CD4-positive, CD25-positive, alpha-beta regulatory T cell (primary cell): Measurements from ENCODE around the gene EHD1. TPM values are rescaled to one million over a fixed set of nuclear protein-coding genes. Genes with fewer than 3 reads are reported as not detected.

Experiments used
- ATAC-seq, 2 donors: fragments of 150-1000 bp; cut with Tn5 transposase; one replicate each; pipeline ENCODE4 v1.10.0; 2021; ENCODE audit warnings: low read depth in 2 of 2, moderate number of reproducible peaks in 2 of 2, moderate library complexity in 1 of 2
- DNase-seq, 3 donors: peaks; one replicate each; pipeline versions ENCODE4 v3.0.0 to v3.0.0-alpha.2; 2012 to 2022; ENCODE audit warnings: mixed read lengths in 1 of 3
- H3K27ac ChIP-seq: one replicate; pipeline ENCODE4 v1.7.0; 2013; ENCODE audit warnings: mild to moderate bottlenecking, low read length; ENCODE audit not compliant: insufficient read depth, poor library complexity, severe bottlenecking
- H3K27me3 ChIP-seq: one replicate; pipeline ENCODE4 v1.7.0; 2013; ENCODE audit warnings: low read length; ENCODE audit not compliant: control insufficient read depth, insufficient read depth
- H3K36me3 ChIP-seq: one replicate; pipeline ENCODE4 v1.7.0; 2013; ENCODE audit warnings: mild to moderate bottlenecking, low read length, moderate library complexity; ENCODE audit not compliant: control insufficient read depth, insufficient read depth
- H3K4me1 ChIP-seq: 2 replicates; pipeline ENCODE4 v1.7.0; 2013; ENCODE audit warnings: mild to moderate bottlenecking, low read length; ENCODE audit not compliant: insufficient read depth, control insufficient read depth, poor library complexity, severe bottlenecking
- H3K4me3 ChIP-seq: one replicate; pipeline ENCODE4 v1.7.0; 2013; ENCODE audit warnings: low read depth, mild to moderate bottlenecking, low read length, moderate library complexity
- H3K9me3 ChIP-seq, 2 experiments: 1 replicate in 1 of 2; 2 replicates in 1 of 2; pipeline ENCODE4 v1.7.0; 2013; ENCODE audit warnings: low read length in 2 of 2, mild to moderate bottlenecking in 1 of 2, moderate library complexity in 1 of 2; ENCODE audit not compliant: control insufficient read depth in 2 of 2
- H3K27ac Mint-ChIP-seq, 3 donors: one replicate each; pipeline ENCODE4 v1.8.0; 2020 to 2022; ENCODE audit warnings: mild to moderate bottlenecking in 3 of 3, mixed read lengths in 3 of 3, moderate library complexity in 2 of 3
- H3K27me3 Mint-ChIP-seq: one replicate; pipeline ENCODE4 v1.8.0; 2022; ENCODE audit warnings: mild to moderate bottlenecking, mixed read lengths
- H3K36me3 Mint-ChIP-seq: one replicate; pipeline ENCODE4 v1.8.0; 2020; ENCODE audit warnings: mixed read lengths
- H3K4me1 Mint-ChIP-seq, 4 donors: one replicate each; pipeline ENCODE4 v1.8.0; 2020 to 2022; ENCODE audit warnings: mixed read lengths in 4 of 4, mild to moderate bottlenecking in 1 of 4
- H3K4me3 Mint-ChIP-seq, 4 donors: one replicate each; pipeline ENCODE4 v1.8.0; 2020 to 2022; ENCODE audit warnings: mild to moderate bottlenecking in 4 of 4, mixed read lengths in 4 of 4, moderate library complexity in 3 of 4
- H3K9me3 Mint-ChIP-seq, 7 donors: one replicate each; pipeline ENCODE4 v1.8.0; 2020 to 2022; ENCODE audit warnings: mixed read lengths in 7 of 7, mild to moderate bottlenecking in 3 of 7, moderate library complexity in 2 of 7
- polyA plus RNA-seq, 4 donors: library from polyadenylated mRNA; unstranded; fragments of 300-500 nt; fragmentation: Illumina TruSeq; gene quantifications; one replicate each; pipeline ENCODE4 v1.2.3, GENCODE V29; 2021
- total RNA-seq: library from RNA; stranded (reverse); gene quantifications from one replicate; pipeline ENCODE4 v1.2.3, GENCODE V29; 2022

EHD1 gene
- total and polyA plus RNA-seq, 5 donors from 2014 or later, result 180 to 223 (median 184) TPM

GRCh38 chr11:64880240-64881001 lies 2.0 kb upstream of the EHD1 start:
- peak overlapping the region; percentile 87 for H3K27ac ChIP-seq
- peak in 2 of 3 donors; percentile 55 to 78 for DNase-seq
- Mint-ChIP-seq H3K36me3 (peaks cover 22% of the 10 kb centered on the region), H3K27ac (peak overlapping the region; percentile 92 to 96 (median 95)), H3K4me3 (peak overlapping the region; percentile 68 to 100 (median 98)), H3K9me3 (peaks cover 0 to 3% (median 0%) of the 10 kb centered on the region in 7 donors), H3K27me3 (no peaks in the 10 kb centered on the region), H3K4me1 (peaks cover 0 to 50% (median 33%) of the 10 kb centered on the region in 4 donors)
- H3K9me3 ChIP-seq, result no peaks in the 10 kb centered on the region
- no peaks in the 10 kb centered on the region for H3K27me3 ChIP-seq
- ATAC-seq, result no peak
- peaks cover 6% of the 10 kb centered on the region for H3K36me3 ChIP-seq
- H3K4me3 ChIP-seq, result peak overlapping the region; percentile 71
- peaks cover 51% of the 10 kb centered on the region for H3K4me1 ChIP-seq

GRCh38 chr11:64879244-64879900 lies 951 bp upstream of the EHD1 start:
- peaks cover 14% of the 10 kb centered on the region for H3K36me3 ChIP-seq
- no peak for DNase-seq
- H3K27ac ChIP-seq, result peak overlapping the region; percentile 87
- peak overlapping the region; percentile 60 for H3K4me3 ChIP-seq
- Mint-ChIP-seq H3K36me3 (peaks cover 30% of the 10 kb centered on the region), H3K4me3 (peak overlapping the region; percentile 96 to 100 (median 100)), H3K4me1 (peaks cover 0 to 57% (median 34%) of the 10 kb centered on the region in 4 donors), H3K27me3 (no peaks in the 10 kb centered on the region), H3K27ac (peak overlapping the region; percentile 92 to 96 (median 95)), H3K9me3 (peaks cover 0 to 3% (median 0%) of the 10 kb centered on the region in 7 donors)
- ATAC-seq, result no peak
- H3K27me3 ChIP-seq, result no peaks in the 10 kb centered on the region
- H3K4me1 ChIP-seq, result peaks cover 60% of the 10 kb centered on the region
- H3K9me3 ChIP-seq, result no peaks in the 10 kb centered on the region

DNA sequence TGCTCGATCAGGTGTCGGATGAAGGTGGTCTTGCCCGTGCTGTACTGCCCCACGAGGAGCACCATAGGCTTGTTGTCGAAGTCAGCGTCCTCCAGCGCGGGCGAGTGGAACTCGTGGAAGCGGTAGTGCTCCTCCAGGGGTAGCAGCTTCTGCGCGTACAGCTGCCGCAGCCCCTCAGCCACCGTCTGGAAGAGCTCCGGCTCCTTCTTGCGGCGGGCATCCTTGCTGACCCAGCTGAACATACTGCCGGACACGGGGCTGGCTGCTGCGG lies 263 bp downstream of the EHD1 start:
- Histone ChIP-seq H3K9me3 (no peaks in the 10 kb centered on the region), H3K27ac (peak overlapping the region; percentile 78), H3K4me1 (peaks cover 67% of the 10 kb centered on the region), H3K36me3 (peaks cover 21% of the 10 kb centered on the region), H3K27me3 (no peaks in the 10 kb centered on the region), H3K4me3 (peak overlapping the region; percentile 94)
- H3K4me1 Mint-ChIP-seq, result peaks cover 0 to 60% (median 38%) of the 10 kb centered on the region in 4 donors
- H3K4me3 Mint-ChIP-seq, result peak overlapping the region; percentile 96 to 100 (median 100)
- H3K9me3 Mint-ChIP-seq, result peaks cover 0 to 3% (median 0%) of the 10 kb centered on the region in 7 donors
- no peaks in the 10 kb centered on the region for H3K27me3 Mint-ChIP-seq
- peak; percentile 9 to 19 for ATAC-seq
- peaks cover 36% of the 10 kb centered on the region for H3K36me3 Mint-ChIP-seq
- no peak for DNase-seq
- peak overlapping the region; percentile 91 to 98 (median 96) for H3K27ac Mint-ChIP-seq

GRCh38 chr11:64877390-64878222 lies 815 bp downstream of the EHD1 start:
- Mint-ChIP-seq H3K27ac (peak overlapping the region; percentile 91 to 98 (median 96)), H3K27me3 (no peaks in the 10 kb centered on the region), H3K36me3 (peaks cover 42% of the 10 kb centered on the region), H3K4me3 (peak overlapping the region; percentile 96 to 100 (median 100)), H3K4me1 (peaks cover 0 to 65% (median 41%) of the 10 kb centered on the region in 4 donors), H3K9me3 (peaks cover 0 to 3% (median 0%) of the 10 kb centered on the region in 7 donors)
- no peak for DNase-seq
- Histone ChIP-seq H3K9me3 (no peaks in the 10 kb centered on the region), H3K27me3 (no peaks in the 10 kb centered on the region), H3K27ac (peak overlapping the region; percentile 78), H3K4me3 (peak overlapping the region; percentile 94), H3K4me1 (peaks cover 73% of the 10 kb centered on the region), H3K36me3 (peaks cover 26% of the 10 kb centered on the region)
- peak in 1 of 2 donors; percentile 0 for ATAC-seq

DNA sequence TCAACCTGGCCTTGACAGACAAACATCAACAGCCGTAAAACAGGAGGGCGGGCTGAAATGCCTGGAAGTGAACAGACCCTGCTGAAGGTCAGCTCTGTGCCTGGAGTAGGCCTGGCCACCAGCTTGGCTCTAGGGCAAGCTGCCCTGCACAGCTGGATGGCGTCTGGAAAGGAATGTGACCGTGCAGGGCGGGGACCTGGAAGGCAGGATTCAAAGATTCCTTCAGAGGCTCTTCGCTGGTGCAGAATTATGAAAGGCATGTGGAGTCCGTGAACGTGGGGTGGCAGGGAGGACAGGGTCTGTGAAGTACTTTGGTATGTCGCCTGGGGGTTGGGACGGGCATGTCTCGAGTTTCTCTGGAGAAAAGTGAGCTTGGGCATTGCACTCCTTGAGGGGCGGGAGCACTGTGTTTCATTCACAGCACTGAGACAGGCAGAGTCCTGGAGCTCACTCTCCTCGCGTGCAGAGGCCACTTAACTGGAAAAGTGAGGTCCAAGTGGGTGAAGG lies 1.5 kb downstream of the EHD1 start:
- Histone ChIP-seq H3K9me3 (no peaks in the 10 kb centered on the region), H3K27me3 (no peaks in the 10 kb centered on the region), H3K4me3 (peak overlapping the region; percentile 94), H3K36me3 (peaks cover 33% of the 10 kb centered on the region), H3K4me1 (peaks cover 80% of the 10 kb centered on the region), H3K27ac (peak overlapping the region; percentile 78)
- peak overlapping the region; percentile 96 to 100 (median 100) for H3K4me3 Mint-ChIP-seq
- H3K36me3 Mint-ChIP-seq, result peaks cover 43% of the 10 kb centered on the region
- peak overlapping the region; percentile 91 to 96 (median 92) for H3K27ac Mint-ChIP-seq
- DNase-seq (no peak), ATAC-seq (no peak)
- no peaks in the 10 kb centered on the region for H3K27me3 Mint-ChIP-seq
- H3K4me1 Mint-ChIP-seq, result peaks cover 0 to 72% (median 42%) of the 10 kb centered on the region in 4 donors
- peaks cover 0 to 3% (median 0%) of the 10 kb centered on the region in 7 donors for H3K9me3 Mint-ChIP-seq

DNA sequence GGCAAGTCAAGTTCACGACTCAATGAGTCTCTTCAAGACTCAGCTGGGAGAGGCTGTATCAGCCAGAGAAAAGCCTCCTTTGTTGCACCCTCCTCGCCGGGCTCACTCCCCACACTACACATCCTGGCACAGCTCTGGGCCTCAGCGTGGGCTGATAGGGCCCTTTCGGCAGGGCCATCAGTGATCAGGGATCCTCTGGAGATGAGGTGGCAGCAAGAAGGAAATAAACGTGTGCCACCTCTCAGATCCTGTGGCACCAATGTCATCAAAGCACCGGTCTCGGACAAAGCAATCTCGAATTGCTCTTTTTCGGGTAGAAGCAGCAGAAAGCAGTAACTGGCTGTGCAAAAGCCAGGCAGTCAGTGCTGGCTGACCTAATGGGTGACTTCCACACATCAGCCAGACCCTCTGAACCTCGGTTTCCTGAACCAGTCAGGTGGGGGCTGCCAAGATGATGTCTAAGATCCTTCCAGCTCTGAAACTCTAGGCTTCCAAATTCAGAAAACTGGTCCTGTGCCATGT lies 2.1 kb downstream of the EHD1 start:
- Mint-ChIP-seq H3K9me3 (peaks cover 0 to 3% (median 0%) of the 10 kb centered on the region in 7 donors), H3K27ac (peak overlapping the region; percentile 91 to 96 (median 92)), H3K27me3 (no peaks in the 10 kb centered on the region), H3K36me3 (peaks cover 46% of the 10 kb centered on the region), H3K4me3 (peak overlapping the region; percentile 96 to 100 (median 100)), H3K4me1 (peaks cover 2 to 74% (median 46%) of the 10 kb centered on the region in 4 donors)
- Histone ChIP-seq H3K4me1 (peaks cover 86% of the 10 kb centered on the region), H3K4me3 (peak overlapping the region; percentile 94), H3K27me3 (no peaks in the 10 kb centered on the region), H3K36me3 (peaks cover 39% of the 10 kb centered on the region), H3K9me3 (no peaks in the 10 kb centered on the region), H3K27ac (peak overlapping the region; percentile 78)
- no peak for ATAC-seq
- DNase-seq, result peak in 1 of 3 donors; percentile 56
